Breast epithelium (tissue), 3 donors: ENCODE measurements around the gene MAP6D1.

Source experiments
- CTCF ChIP-seq, 3 donors: fragments of 450-650 bp; IDR thresholded peaks; one replicate each; pipeline ENCODE4 v1.5.1; 2016 to 2017; ENCODE audit warnings: antibody characterized with exemption in 3 of 3, mild to moderate bottlenecking in 3 of 3, moderate library complexity in 3 of 3
- POLR2A ChIP-seq: fragments of 450-650 bp; IDR thresholded peaks from one replicate; pipeline ENCODE4 v1.6.1; 2016; ENCODE audit warnings: antibody characterized with exemption, mild to moderate bottlenecking, moderate library complexity
- POLR2AphosphoS5 ChIP-seq, 3 donors: sonication (generic); formaldehyde crosslinking; IDR thresholded peaks; one replicate each; pipeline ENCODE4 v1.6.1; 2017; ENCODE audit warnings: antibody characterized with exemption in 3 of 3

DNA sequence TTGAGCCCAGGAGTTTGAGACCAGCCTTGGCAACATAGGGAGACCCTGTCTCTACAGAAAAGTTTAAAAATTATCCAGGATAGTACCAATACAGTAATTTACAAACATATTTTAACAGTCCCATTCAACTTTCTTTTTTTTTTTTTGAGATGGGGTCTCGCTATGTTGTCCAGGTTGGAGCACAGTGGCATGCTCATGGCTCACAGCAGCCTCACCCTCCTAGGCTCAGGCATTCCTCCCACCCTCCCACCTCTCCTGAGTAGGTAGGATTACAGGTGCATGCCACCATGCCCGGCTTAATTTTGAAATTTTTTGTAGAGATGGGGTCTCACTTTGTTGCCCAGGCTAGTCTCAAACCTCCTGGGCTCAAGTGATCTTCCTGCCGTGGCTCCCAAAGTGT, 12.5 kb upstream of the MAP6D1 start:
- TF ChIP-seq CTCF (IDR thresholded peaks at IDR 0.05), result no peak
- TF ChIP-seq POLR2A, result no peak
- TF ChIP-seq POLR2AphosphoS5 (IDR thresholded peaks at IDR 0.05), result no peak
